C4-2B (cell line): ENCODE measurements around the gene RNPS1.

Experiments used
- ZFX ChIP-seq: fragments of 450-650 bp; IDR thresholded peaks from 2 replicates; pipeline ENCODE4 v1.6.1; 2017
- TF ChIP-seq, protein P1 (sequence below): fragments of 450-650 bp; conservative IDR thresholded peaks from 2 replicates; pipeline ENCODE4 v1.5.1; 2017; ENCODE audit warnings: mild to moderate bottlenecking

DNA sequence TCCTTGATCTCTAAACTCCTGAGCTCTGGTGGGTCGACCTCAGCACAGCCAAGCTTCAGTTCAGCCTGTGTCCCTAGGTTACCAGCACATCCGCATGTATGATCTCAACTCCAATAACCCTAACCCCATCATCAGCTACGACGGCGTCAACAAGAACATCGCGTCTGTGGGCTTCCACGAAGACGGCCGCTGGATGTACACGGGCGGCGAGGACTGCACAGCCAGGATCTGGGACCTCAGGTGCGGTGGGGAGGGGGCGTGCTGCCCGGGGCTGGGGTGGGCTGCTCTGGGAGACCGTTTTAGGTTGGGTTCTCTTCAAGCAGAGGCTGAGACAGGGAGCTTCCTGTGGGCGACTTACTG, 61.5 kb downstream of the RNPS1 start:
- no peak for TF ChIP-seq ZFX
- TF ChIP-seq, protein P1, sequence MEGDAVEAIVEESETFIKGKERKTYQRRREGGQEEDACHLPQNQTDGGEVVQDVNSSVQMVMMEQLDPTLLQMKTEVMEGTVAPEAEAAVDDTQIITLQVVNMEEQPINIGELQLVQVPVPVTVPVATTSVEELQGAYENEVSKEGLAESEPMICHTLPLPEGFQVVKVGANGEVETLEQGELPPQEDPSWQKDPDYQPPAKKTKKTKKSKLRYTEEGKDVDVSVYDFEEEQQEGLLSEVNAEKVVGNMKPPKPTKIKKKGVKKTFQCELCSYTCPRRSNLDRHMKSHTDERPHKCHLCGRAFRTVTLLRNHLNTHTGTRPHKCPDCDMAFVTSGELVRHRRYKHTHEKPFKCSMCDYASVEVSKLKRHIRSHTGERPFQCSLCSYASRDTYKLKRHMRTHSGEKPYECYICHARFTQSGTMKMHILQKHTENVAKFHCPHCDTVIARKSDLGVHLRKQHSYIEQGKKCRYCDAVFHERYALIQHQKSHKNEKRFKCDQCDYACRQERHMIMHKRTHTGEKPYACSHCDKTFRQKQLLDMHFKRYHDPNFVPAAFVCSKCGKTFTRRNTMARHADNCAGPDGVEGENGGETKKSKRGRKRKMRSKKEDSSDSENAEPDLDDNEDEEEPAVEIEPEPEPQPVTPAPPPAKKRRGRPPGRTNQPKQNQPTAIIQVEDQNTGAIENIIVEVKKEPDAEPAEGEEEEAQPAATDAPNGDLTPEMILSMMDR = no peak
